ENCODE data around the gene DGKD.

The DGKD gene

GRCh38 chr2:233519787-233520611, 165.7 kb downstream of the DGKD start:
- DNase-seq: no peak

All from DMS79 treated with DMSO at 0.1 percent for 48 hours (cell line).